Panc1 (cell line): ENCODE measurements around the gene TLK1.

Experiments used
- TCF7L2 ChIP-seq: IDR thresholded peaks from 2 replicates; pipeline ENCODE4 v1.6.1; 2011; ENCODE audit warnings: mild to moderate bottlenecking, low read depth, low read length, inconsistent platforms
- TF ChIP-seq, protein P1 (sequence below): fragments of 450-650 bp; IDR thresholded peaks from 2 replicates; pipeline ENCODE4 v1.5.1; 2017; ENCODE audit warnings: mild to moderate bottlenecking

DNA sequence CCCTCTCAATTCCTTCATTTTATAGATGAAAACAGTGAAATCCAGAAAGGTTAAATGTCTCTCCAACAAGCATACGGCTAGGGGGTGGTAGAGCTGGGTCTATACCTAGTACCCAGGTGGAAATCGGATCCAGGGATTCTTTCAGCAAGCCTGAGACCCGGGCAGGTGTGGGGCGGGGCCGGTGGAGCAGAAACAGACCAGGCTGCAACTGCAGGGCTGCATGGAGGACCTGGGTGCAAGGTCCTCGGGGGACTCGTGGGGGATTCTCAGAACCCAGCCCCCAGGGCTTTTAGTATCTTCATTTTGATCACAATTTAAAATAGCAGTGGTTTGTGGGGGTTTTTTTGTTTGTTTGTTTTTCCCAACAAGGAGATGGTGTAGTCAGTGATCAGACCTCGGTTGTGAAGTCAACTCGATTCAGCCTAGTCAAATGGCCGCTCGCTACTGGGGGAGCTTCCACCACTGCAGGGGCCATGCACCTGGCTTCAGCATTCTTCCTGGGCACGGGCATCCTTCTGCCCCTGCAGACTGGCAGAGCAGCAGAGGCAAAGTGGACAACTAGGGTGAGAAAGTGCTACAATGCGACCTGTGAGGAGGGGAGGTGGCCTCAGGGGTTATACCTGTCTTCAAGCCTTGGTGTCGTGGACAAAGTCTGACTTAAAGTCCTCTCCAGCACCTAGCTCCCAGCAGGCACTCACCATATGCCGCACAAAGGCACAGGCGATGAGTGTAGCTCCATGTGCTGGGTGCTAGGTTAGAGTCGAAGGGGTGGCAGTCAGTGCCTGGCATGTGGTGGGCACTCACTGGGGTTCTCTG, 185.4 kb downstream of the TLK1 start:
- TF ChIP-seq, protein P1, sequence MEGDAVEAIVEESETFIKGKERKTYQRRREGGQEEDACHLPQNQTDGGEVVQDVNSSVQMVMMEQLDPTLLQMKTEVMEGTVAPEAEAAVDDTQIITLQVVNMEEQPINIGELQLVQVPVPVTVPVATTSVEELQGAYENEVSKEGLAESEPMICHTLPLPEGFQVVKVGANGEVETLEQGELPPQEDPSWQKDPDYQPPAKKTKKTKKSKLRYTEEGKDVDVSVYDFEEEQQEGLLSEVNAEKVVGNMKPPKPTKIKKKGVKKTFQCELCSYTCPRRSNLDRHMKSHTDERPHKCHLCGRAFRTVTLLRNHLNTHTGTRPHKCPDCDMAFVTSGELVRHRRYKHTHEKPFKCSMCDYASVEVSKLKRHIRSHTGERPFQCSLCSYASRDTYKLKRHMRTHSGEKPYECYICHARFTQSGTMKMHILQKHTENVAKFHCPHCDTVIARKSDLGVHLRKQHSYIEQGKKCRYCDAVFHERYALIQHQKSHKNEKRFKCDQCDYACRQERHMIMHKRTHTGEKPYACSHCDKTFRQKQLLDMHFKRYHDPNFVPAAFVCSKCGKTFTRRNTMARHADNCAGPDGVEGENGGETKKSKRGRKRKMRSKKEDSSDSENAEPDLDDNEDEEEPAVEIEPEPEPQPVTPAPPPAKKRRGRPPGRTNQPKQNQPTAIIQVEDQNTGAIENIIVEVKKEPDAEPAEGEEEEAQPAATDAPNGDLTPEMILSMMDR = no peak
- TF ChIP-seq TCF7L2 = no peak
